NCI-H345 (cell line): Measurements from ENCODE around the gene OLIG2.

Experiments used
- DNase-seq: peaks from one replicate; lab custom pipeline; 2025; lab: John Stamatoyannopoulos, UW

Gene OLIG2

GRCh38 chr21:33064623-33065390, 39.1 kb downstream of the OLIG2 start:
- DNase-seq, result no peak

GRCh38 chr21:33067043-33067442, 41.3 kb downstream of the OLIG2 start:
- no peak for DNase-seq

- DNase-seq, result no peak
Measured at GRCh38 chr21:33067457-33067856, 41.7 kb downstream of the OLIG2 start.

GRCh38 chr21:33069243-33069642, 43.5 kb downstream of the OLIG2 start:
- DNase-seq, result no peak

- no peak for DNase-seq
Measured at GRCh38 chr21:33069645-33069993, 43.9 kb downstream of the OLIG2 start.

GRCh38 chr21:33069994-33070743, 44.4 kb downstream of the OLIG2 start, which contains the start of gene OLIG1:
OLIG1 (plus strand) TSS chr21:33070141; CDS start chr21:33070247, 106 bp downstream.
- DNase-seq, result peak; percentile 83

- DNase-seq, result no peak
Measured at GRCh38 chr21:33070744-33070997, 44.9 kb downstream of the OLIG2 start.

GRCh38 chr21:33070998-33071769, 45.4 kb downstream of the OLIG2 start:
- no peak for DNase-seq

- DNase-seq, result no peak
Measured at GRCh38 chr21:33071770-33072306, 46.1 kb downstream of the OLIG2 start.

GRCh38 chr21:33073636-33074035, 47.9 kb downstream of the OLIG2 start:
- DNase-seq, result no peak

GRCh38 chr21:33075128-33075527, 49.4 kb downstream of the OLIG2 start:
- DNase-seq, result no peak

- DNase-seq, result no peak
Measured at GRCh38 chr21:33075596-33076195, 50.0 kb downstream of the OLIG2 start.

- no peak for DNase-seq
Measured at GRCh38 chr21:33076600-33077329, 51.0 kb downstream of the OLIG2 start.
